ENCODE data around the gene CHSY3. TPM values are rescaled to one million over a fixed set of nuclear protein-coding genes. Genes with fewer than 3 reads are reported as not detected.

The CHSY3 gene
- total and polyA plus RNA-seq, 4 donors, result 3.5 to 32.5 (median 14.8) TPM

GRCh38 chr5:130099008-130099407 is 194.7 kb downstream of the CHSY3 start:
- DNase-seq, result no peak
- intact Hi-C loops (cut with DNase I), result no loop called here
- 16 to 19% methylated on average over 2 of the region's 2 CpGs for WGBS, 2 donors
- H3K27me3 ChIP-seq (ENCODE audit: control insufficient read depth in 1 of 2, insufficient read depth in 2 of 2, low read length in 1 of 2), result no peaks in the 10 kb centered on the region
- ATAC-seq (ENCODE audit: low FRiP score), result no peak
- peaks cover 0 to 2% of the 10 kb centered on the region in 2 donors for H3K4me1 ChIP-seq (ENCODE audit: control insufficient read depth in 1 of 2, insufficient read depth in 2 of 2, low read length in 2 of 2)
- no peak overlapping the region for H3K4me3 ChIP-seq (ENCODE audit: low read length in 2 of 2)
- no peaks in the 10 kb centered on the region for H3K36me3 ChIP-seq (ENCODE audit: control insufficient read depth in 1 of 2, insufficient read depth in 2 of 2, low read length in 1 of 2)
- no peak overlapping the region for H3K27ac ChIP-seq (ENCODE audit: low read depth in 1 of 2, low read length in 2 of 2)
- H3K9me3 ChIP-seq (ENCODE audit: control insufficient read depth, low read length), result no peaks in the 10 kb centered on the region

GRCh38 chr5:130102375-130102774 is 198.1 kb downstream of the CHSY3 start:
- 76 to 77% methylated on average over 3 of the region's 3 CpGs for WGBS, 2 donors
- DNase-seq (no peak), ATAC-seq (ENCODE audit: low FRiP score) (no peak)
- intact Hi-C loops (cut with DNase I), result loop anchor here in 1 of 2 donors (10.0 kb wide), 1 partner anchor 198 kb away; the partner anchor contains the start of gene CHSY3
- Histone ChIP-seq H3K4me3 (ENCODE audit: low read length in 2 of 2) (no peak overlapping the region), H3K4me1 (ENCODE audit: control insufficient read depth in 1 of 2, insufficient read depth in 2 of 2, low read length in 2 of 2) (peaks cover 0 to 2% of the 10 kb centered on the region in 2 donors), H3K9me3 (ENCODE audit: control insufficient read depth, low read length) (no peaks in the 10 kb centered on the region), H3K27me3 (ENCODE audit: control insufficient read depth in 1 of 2, insufficient read depth in 2 of 2, low read length in 1 of 2) (no peaks in the 10 kb centered on the region), H3K27ac (ENCODE audit: low read depth in 1 of 2, low read length in 2 of 2) (no peak overlapping the region), H3K36me3 (ENCODE audit: control insufficient read depth in 1 of 2, insufficient read depth in 2 of 2, low read length in 1 of 2) (no peaks in the 10 kb centered on the region)

- Histone ChIP-seq H3K36me3 (ENCODE audit: control insufficient read depth in 1 of 2, insufficient read depth in 2 of 2, low read length in 1 of 2) (no peaks in the 10 kb centered on the region), H3K27ac (ENCODE audit: low read depth in 1 of 2, low read length in 2 of 2) (no peak overlapping the region), H3K4me3 (ENCODE audit: low read length in 2 of 2) (no peak overlapping the region), H3K27me3 (ENCODE audit: control insufficient read depth in 1 of 2, insufficient read depth in 2 of 2, low read length in 1 of 2) (no peaks in the 10 kb centered on the region), H3K9me3 (ENCODE audit: control insufficient read depth, low read length) (no peaks in the 10 kb centered on the region), H3K4me1 (ENCODE audit: control insufficient read depth in 1 of 2, insufficient read depth in 2 of 2, low read length in 2 of 2) (peaks cover 0 to 2% of the 10 kb centered on the region in 2 donors)
- WGBS, 2 donors, result 97 to 98% methylated on average over 1 of the region's 1 CpG
- ATAC-seq (ENCODE audit: low FRiP score) (no peak), DNase-seq (no peak)
- intact Hi-C loops (cut with DNase I), result loop anchor here in 1 of 2 donors (10.0 kb wide), 1 partner anchor 198 kb away; the partner anchor contains the start of gene CHSY3
These were observed 198.7 kb downstream of the CHSY3 start for GRCh38 chr5:130102960-130103359.

- WGBS, 2 donors, result 73 to 85% methylated on average over 1 of the region's 1 CpG
- peaks cover 0 to 2% of the 10 kb centered on the region in 2 donors for H3K4me1 ChIP-seq (ENCODE audit: control insufficient read depth in 1 of 2, insufficient read depth in 2 of 2, low read length in 2 of 2)
- intact Hi-C loops (cut with DNase I), result loop anchor here in 1 of 2 donors (10.0 kb wide), 1 partner anchor 200 kb away; the partner anchor contains the start of gene CHSY3
- no peak overlapping the region for H3K27ac ChIP-seq (ENCODE audit: low read depth in 1 of 2, low read length in 2 of 2)
- ATAC-seq (ENCODE audit: low FRiP score), result no peak
- H3K4me3 ChIP-seq (ENCODE audit: low read length in 2 of 2), result no peak overlapping the region
- no peaks in the 10 kb centered on the region for H3K27me3 ChIP-seq (ENCODE audit: control insufficient read depth in 1 of 2, insufficient read depth in 2 of 2, low read length in 1 of 2)
- no peak for DNase-seq
- H3K9me3 ChIP-seq (ENCODE audit: control insufficient read depth, low read length), result no peaks in the 10 kb centered on the region
- H3K36me3 ChIP-seq (ENCODE audit: control insufficient read depth in 1 of 2, insufficient read depth in 2 of 2, low read length in 1 of 2), result no peaks in the 10 kb centered on the region
These were observed 200.8 kb downstream of the CHSY3 start for GRCh38 chr5:130104895-130105688.

- Histone ChIP-seq H3K27ac (ENCODE audit: low read depth in 1 of 2, low read length in 2 of 2) (no peak overlapping the region), H3K4me3 (ENCODE audit: low read length in 2 of 2) (no peak overlapping the region), H3K36me3 (ENCODE audit: control insufficient read depth in 1 of 2, insufficient read depth in 2 of 2, low read length in 1 of 2) (no peaks in the 10 kb centered on the region), H3K9me3 (ENCODE audit: control insufficient read depth, low read length) (no peaks in the 10 kb centered on the region), H3K4me1 (ENCODE audit: control insufficient read depth in 1 of 2, insufficient read depth in 2 of 2, low read length in 2 of 2) (peaks cover 0 to 2% of the 10 kb centered on the region in 2 donors), H3K27me3 (ENCODE audit: control insufficient read depth in 1 of 2, insufficient read depth in 2 of 2, low read length in 1 of 2) (no peaks in the 10 kb centered on the region)
- ATAC-seq (ENCODE audit: low FRiP score) (no peak), DNase-seq (no peak)
- intact Hi-C loops (cut with DNase I), result loop anchor here in 1 of 2 donors (10.0 kb wide), 1 partner anchor 202 kb away; the partner anchor contains the start of gene CHSY3
These were observed 202.2 kb downstream of the CHSY3 start for GRCh38 chr5:130106480-130106879.

- Histone ChIP-seq H3K9me3 (ENCODE audit: control insufficient read depth, low read length) (no peaks in the 10 kb centered on the region), H3K4me1 (ENCODE audit: control insufficient read depth in 1 of 2, insufficient read depth in 2 of 2, low read length in 2 of 2) (no peaks in the 10 kb centered on the region), H3K4me3 (ENCODE audit: low read length in 2 of 2) (no peak overlapping the region), H3K27me3 (ENCODE audit: control insufficient read depth in 1 of 2, insufficient read depth in 2 of 2, low read length in 1 of 2) (no peaks in the 10 kb centered on the region), H3K36me3 (ENCODE audit: control insufficient read depth in 1 of 2, insufficient read depth in 2 of 2, low read length in 1 of 2) (no peaks in the 10 kb centered on the region), H3K27ac (ENCODE audit: low read depth in 1 of 2, low read length in 2 of 2) (no peak overlapping the region)
- intact Hi-C loops (cut with DNase I), result loop anchor here in 1 of 2 donors (10.0 kb wide), 1 partner anchor 204 kb away; the partner anchor contains the start of gene CHSY3
- ATAC-seq (ENCODE audit: low FRiP score) (no peak), DNase-seq (no peak)
- WGBS, 2 donors, result 75 to 78% methylated on average over 1 of the region's 1 CpG
These were observed 204.9 kb downstream of the CHSY3 start for GRCh38 chr5:130109152-130109551.

- DNase-seq (no peak), ATAC-seq (ENCODE audit: low FRiP score) (no peak)
- Histone ChIP-seq H3K4me1 (ENCODE audit: control insufficient read depth in 1 of 2, insufficient read depth in 2 of 2, low read length in 2 of 2) (peaks cover 0 to 4% of the 10 kb centered on the region in 2 donors), H3K36me3 (ENCODE audit: control insufficient read depth in 1 of 2, insufficient read depth in 2 of 2, low read length in 1 of 2) (no peaks in the 10 kb centered on the region), H3K27ac (ENCODE audit: low read depth in 1 of 2, low read length in 2 of 2) (no peak overlapping the region), H3K27me3 (ENCODE audit: control insufficient read depth in 1 of 2, insufficient read depth in 2 of 2, low read length in 1 of 2) (no peaks in the 10 kb centered on the region), H3K4me3 (ENCODE audit: low read length in 2 of 2) (no peak overlapping the region), H3K9me3 (ENCODE audit: control insufficient read depth, low read length) (no peaks in the 10 kb centered on the region)
- intact Hi-C loops (cut with DNase I), result no loop called here
These were observed 206.1 kb downstream of the CHSY3 start for GRCh38 chr5:130110328-130110727.

GRCh38 chr5:130111746-130112145 is 207.5 kb downstream of the CHSY3 start:
- Histone ChIP-seq H3K27ac (ENCODE audit: low read depth in 1 of 2, low read length in 2 of 2) (no peak overlapping the region), H3K9me3 (ENCODE audit: control insufficient read depth, low read length) (no peaks in the 10 kb centered on the region), H3K4me3 (ENCODE audit: low read length in 2 of 2) (no peak overlapping the region), H3K4me1 (ENCODE audit: control insufficient read depth in 1 of 2, insufficient read depth in 2 of 2, low read length in 2 of 2) (peaks cover 3 to 4% of the 10 kb centered on the region in 2 donors), H3K27me3 (ENCODE audit: control insufficient read depth in 1 of 2, insufficient read depth in 2 of 2, low read length in 1 of 2) (no peaks in the 10 kb centered on the region), H3K36me3 (ENCODE audit: control insufficient read depth in 1 of 2, insufficient read depth in 2 of 2, low read length in 1 of 2) (no peaks in the 10 kb centered on the region)
- WGBS, 2 donors, result 80 to 86% methylated on average over 3 of the region's 3 CpGs
- no peak for ATAC-seq (ENCODE audit: low FRiP score)
- DNase-seq, result no peak
- intact Hi-C loops (cut with DNase I), result no loop called here

GRCh38 chr5:130112246-130112645 is 208.0 kb downstream of the CHSY3 start:
- 71 to 73% methylated on average over 4 of the region's 4 CpGs for whole genome bisulfite sequencing, 2 donors
- ATAC-seq (ENCODE audit: low FRiP score) (no peak), DNase-seq (no peak)
- Histone ChIP-seq H3K4me3 (ENCODE audit: low read length in 2 of 2) (no peak overlapping the region), H3K27ac (ENCODE audit: low read depth in 1 of 2, low read length in 2 of 2) (no peak overlapping the region), H3K9me3 (ENCODE audit: control insufficient read depth, low read length) (no peaks in the 10 kb centered on the region), H3K4me1 (ENCODE audit: control insufficient read depth in 1 of 2, insufficient read depth in 2 of 2, low read length in 2 of 2) (peaks cover 3 to 4% of the 10 kb centered on the region in 2 donors), H3K36me3 (ENCODE audit: control insufficient read depth in 1 of 2, insufficient read depth in 2 of 2, low read length in 1 of 2) (no peaks in the 10 kb centered on the region), H3K27me3 (ENCODE audit: control insufficient read depth in 1 of 2, insufficient read depth in 2 of 2, low read length in 1 of 2) (no peaks in the 10 kb centered on the region)
- intact Hi-C loops (cut with DNase I), result no loop called here

All from aorta (tissue), 5 donors.